ACC112 (cell line): ENCODE measurements around the gene P2RY1.
"Not testable (repeated sequence)": the region's sequence is repeated elsewhere in the genome, so short reads cannot be mapped to it uniquely, and the experiment has no call there.

Source experiments
- H2AFZ ChIP-seq: fragments of 200-600 bp; sonication (generic); one replicate; pipeline ENCODE4 v1.6.0; 2017; ENCODE audit warnings: antibody characterized with exemption, low read length; ENCODE audit not compliant: unreplicated experiment
- H3K27ac ChIP-seq: fragments of 200-600 bp; sonication (generic); 2 replicates; pipeline ENCODE4 v1.5.1; 2014; ENCODE audit warnings: low read depth, mild to moderate bottlenecking, antibody characterized with exemption, low read length, moderate library complexity
- H3K27me3 ChIP-seq: fragments of 200-600 bp; sonication (generic); 2 replicates; pipeline ENCODE4 v1.6.1; 2014; ENCODE audit warnings: mild to moderate bottlenecking, antibody characterized with exemption, low read length, moderate library complexity, mixed read lengths; ENCODE audit not compliant: insufficient read depth
- H3K36me3 ChIP-seq: fragments of 200-600 bp; sonication (generic); 2 replicates; pipeline ENCODE4 v1.6.1; 2016; ENCODE audit warnings: mild to moderate bottlenecking, antibody characterized with exemption, low read length, moderate library complexity, mixed read lengths; ENCODE audit not compliant: insufficient read depth
- H3K4me1 ChIP-seq: fragments of 200-600 bp; sonication (generic); one replicate; pipeline ENCODE4 v1.6.1; 2016; ENCODE audit warnings: low read length, mixed read lengths; ENCODE audit not compliant: insufficient read depth, unreplicated experiment, control insufficient read depth
- H3K4me3 ChIP-seq: fragments of 200-600 bp; sonication (generic); 2 replicates; pipeline ENCODE4 v1.5.1; 2014; ENCODE audit warnings: mild to moderate bottlenecking, low read depth, low read length
- H3K79me2 ChIP-seq: fragments of 200-600 bp; sonication (generic); one replicate; pipeline ENCODE4 v1.6.0; 2016; ENCODE audit warnings: low read length; ENCODE audit not compliant: control insufficient read depth, unreplicated experiment, insufficient read depth

P2RY1 gene

DNA sequence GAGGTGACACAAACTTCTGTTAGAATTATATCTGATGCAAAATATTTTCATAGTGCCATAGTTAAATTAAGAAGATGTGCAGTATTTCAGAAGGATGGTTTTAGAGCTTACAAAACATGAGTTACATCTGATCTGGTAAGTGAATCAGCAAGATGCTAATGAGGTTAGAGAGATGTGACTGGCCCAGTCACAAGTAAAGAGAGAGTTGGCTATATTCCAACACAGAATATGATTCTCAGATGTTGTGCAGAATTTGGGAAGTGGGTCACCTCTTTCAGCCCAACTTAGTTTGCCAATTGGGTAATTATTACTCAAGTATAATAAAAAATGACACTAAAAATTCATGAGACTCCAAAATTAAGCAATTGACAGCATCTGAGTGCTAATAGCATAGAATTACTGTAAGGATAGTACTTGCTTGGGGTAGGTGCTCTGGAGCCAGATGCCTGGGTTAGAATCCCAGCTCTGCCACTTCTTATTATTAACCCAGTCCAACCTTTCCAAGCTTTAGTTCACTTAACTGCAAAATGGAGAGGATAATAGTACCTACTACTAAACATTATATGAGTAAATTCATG is 30.8 kb downstream of the P2RY1 start:
- Histone ChIP-seq H3K27me3 (peaks cover 4% of the 10 kb centered on the region; the same call in 1 of the 2 replicates), H3K27ac (no peak overlapping the region), H3K4me3 (no peak overlapping the region), H3K4me1 (no peaks in the 10 kb centered on the region), H3K36me3 (no peaks in the 10 kb centered on the region), H2AFZ (no peak overlapping the region), H3K79me2 (no peaks in the 10 kb centered on the region)

DNA sequence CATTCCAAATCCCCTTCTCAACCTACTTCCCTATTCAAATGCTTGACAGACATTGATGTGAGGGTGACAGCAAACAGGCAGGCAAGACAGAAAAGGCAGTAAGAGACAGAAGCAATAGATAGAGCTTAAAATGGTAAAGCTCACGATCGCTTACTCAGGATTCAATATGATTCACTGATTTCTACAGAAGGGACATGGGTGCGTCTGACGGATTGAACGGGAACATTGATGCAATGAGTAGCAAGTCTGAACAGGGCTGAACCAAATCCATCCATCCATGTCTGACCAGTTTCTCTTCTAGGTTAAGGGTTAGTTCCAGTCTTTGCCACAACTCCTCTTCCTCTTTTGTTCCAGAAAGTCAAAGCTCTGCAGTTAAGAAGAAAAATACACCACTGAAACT is 35.1 kb downstream of the P2RY1 start:
- H3K36me3 ChIP-seq: no peaks in the 10 kb centered on the region
- H3K4me1 ChIP-seq: no peaks in the 10 kb centered on the region
- H3K4me3 ChIP-seq: no peak overlapping the region
- H3K79me2 ChIP-seq: no peaks in the 10 kb centered on the region
- H3K27me3 ChIP-seq: peaks cover 4% of the 10 kb centered on the region; the same call in 1 of the 2 replicates
- H2AFZ ChIP-seq: no peak overlapping the region
- H3K27ac ChIP-seq: no peak overlapping the region

DNA sequence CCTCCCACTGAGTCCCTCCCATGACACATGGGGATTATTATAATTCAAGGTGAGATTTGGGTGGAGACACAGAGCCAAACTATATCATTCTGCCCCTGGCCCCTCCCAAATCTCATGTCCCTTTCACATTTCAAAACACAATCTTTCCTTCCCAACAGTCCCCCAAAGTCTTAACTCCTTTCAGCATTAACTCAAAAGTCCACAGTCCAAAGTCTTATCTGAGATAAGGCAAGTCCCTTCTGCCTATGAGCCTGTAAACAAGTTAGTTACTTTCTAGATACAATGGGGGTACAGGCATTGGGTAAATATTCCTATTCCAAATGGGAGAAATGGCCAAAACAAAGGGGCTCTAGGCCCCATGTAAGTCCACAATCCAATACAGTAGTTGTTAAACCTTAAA is 38.4 kb downstream of the P2RY1 start:
- H3K4me3 ChIP-seq, H3K36me3 ChIP-seq, H3K4me1 ChIP-seq, H2AFZ ChIP-seq, H3K27me3 ChIP-seq, H3K79me2 ChIP-seq, H3K27ac ChIP-seq: not testable (repeated sequence)

DNA sequence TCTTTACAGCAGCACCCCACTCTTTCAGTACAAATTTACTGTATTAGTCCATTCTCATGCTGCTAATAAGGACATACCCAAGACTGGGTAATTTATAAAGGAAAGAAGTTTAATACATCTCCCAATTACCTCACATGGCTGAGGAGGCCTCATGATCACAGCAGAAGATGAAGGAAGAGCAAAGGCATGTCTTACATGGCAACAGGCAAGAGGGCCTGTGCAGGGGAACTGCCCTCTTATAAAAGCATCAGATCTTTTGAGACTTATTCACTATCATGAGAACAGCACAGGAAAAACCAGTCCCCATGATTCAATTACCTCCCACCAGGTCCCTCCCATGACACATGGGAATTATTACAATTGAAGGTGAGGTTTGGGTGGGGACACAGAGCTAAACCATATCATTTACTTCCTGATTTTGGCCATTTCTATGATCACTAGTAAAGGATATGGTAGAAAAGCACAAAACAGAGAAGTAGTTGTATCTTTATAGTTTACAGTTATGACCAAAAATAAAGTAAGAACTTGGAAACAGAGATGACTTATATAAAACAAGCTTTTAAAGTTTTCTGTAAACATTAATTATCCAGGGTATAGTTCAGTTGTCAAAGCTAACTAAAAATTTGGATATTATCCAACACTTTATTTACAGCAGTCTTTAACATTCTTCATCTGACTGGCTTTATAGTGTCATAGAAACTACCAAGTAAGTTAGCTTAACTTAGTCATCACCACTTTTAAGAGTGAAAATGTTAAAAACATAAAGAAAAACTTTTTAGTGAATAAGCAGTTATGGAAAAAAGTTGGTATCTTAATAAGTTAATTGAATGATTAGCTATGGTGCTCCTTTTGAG is 40.2 kb downstream of the P2RY1 start:
- no peak overlapping the region for H3K4me3 ChIP-seq
- H3K4me1 ChIP-seq: no peaks in the 10 kb centered on the region
- no peak overlapping the region for H3K27ac ChIP-seq
- no peak overlapping the region for H2AFZ ChIP-seq
- no peaks in the 10 kb centered on the region for H3K79me2 ChIP-seq
- H3K36me3 ChIP-seq: no peaks in the 10 kb centered on the region
- peaks cover 4% of the 10 kb centered on the region; the same call in 1 of the 2 replicates for H3K27me3 ChIP-seq

- no peaks in the 10 kb centered on the region for H3K36me3 ChIP-seq
- no peaks in the 10 kb centered on the region for H3K4me1 ChIP-seq
- H3K4me3 ChIP-seq: no peak overlapping the region
- no peak overlapping the region for H2AFZ ChIP-seq
- no peaks in the 10 kb centered on the region for H3K79me2 ChIP-seq
- H3K27me3 ChIP-seq: peaks cover 7% of the 10 kb centered on the region; the same call in 1 of the 2 replicates
- no peak overlapping the region for H3K27ac ChIP-seq
Observed at GRCh38 chr3:152879130-152879789, 44.3 kb downstream of the P2RY1 start.

- H3K4me1 ChIP-seq: no peaks in the 10 kb centered on the region
- H3K27ac ChIP-seq: no peak overlapping the region
- H3K36me3 ChIP-seq: no peaks in the 10 kb centered on the region
- no peak overlapping the region for H3K4me3 ChIP-seq
- no peaks in the 10 kb centered on the region for H3K79me2 ChIP-seq
- H2AFZ ChIP-seq: no peak overlapping the region
- peaks cover 7% of the 10 kb centered on the region; the same call in 1 of the 2 replicates for H3K27me3 ChIP-seq
Observed at GRCh38 chr3:152879790-152880174, 44.9 kb downstream of the P2RY1 start.

DNA sequence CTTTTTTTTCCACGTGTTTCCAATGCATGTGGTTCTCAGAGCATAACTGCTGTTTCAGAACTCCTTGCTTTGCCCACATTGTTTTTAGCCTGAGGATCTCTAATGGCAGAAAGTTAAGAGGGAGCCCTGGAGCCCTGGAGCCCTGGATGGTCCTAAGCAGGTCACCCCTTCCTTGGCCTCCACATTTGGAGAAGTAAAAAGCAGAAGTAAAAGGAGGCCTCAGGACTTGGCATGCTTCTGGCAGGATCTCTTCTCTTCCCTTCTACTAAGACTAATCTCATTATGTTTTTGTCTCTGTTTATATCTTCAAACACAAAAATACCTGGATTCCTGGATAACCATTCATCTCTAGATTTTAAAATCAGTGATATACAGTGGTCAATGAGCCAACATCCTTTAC is 50.1 kb downstream of the P2RY1 start:
- Histone ChIP-seq H3K27me3 (peaks cover 11% of the 10 kb centered on the region), H3K4me1 (no peaks in the 10 kb centered on the region), H3K79me2 (no peaks in the 10 kb centered on the region), H2AFZ (no peak overlapping the region), H3K4me3 (no peak overlapping the region), H3K36me3 (no peaks in the 10 kb centered on the region), H3K27ac (no peak overlapping the region)
